SK-N-SH (cell line): ENCODE measurements around the gene PPP1R37.

Experiments used
- CTCF ChIP-seq: fragments of 200-600 bp; sonication (generic); IDR thresholded peaks from 2 replicates; pipeline ENCODE4 v1.6.1; 2017; ENCODE audit warnings: antibody characterized with exemption, mild to moderate bottlenecking, moderate library complexity
- EP300 ChIP-seq, 2 experiments: IDR thresholded peaks; 2 replicates each; pipeline versions ENCODE4 v1.4.0 to v1.6.1; 2012; ENCODE audit warnings: borderline replicate concordance in 1 of 2, low read depth in 1 of 2, low read length in 1 of 2
- MXI1 ChIP-seq: IDR thresholded peaks from 2 replicates; pipeline ENCODE4 v1.6.1; 2012; ENCODE audit warnings: mild to moderate bottlenecking, low read depth, low read length, improper control_type of control experiment
- REST ChIP-seq: IDR thresholded peaks from 2 replicates; pipeline ENCODE4 v1.6.1; 2012; ENCODE audit warnings: mild to moderate bottlenecking, low read depth, low read length, moderate library complexity
- YY1 ChIP-seq: IDR thresholded peaks from 2 replicates; pipeline ENCODE4 v1.4.0; 2012; ENCODE audit warnings: low read depth, mild to moderate bottlenecking

GRCh38 chr19:45068041-45068440 lies 24.9 kb upstream of the PPP1R37 start:
- TF ChIP-seq EP300 (IDR thresholded peaks at IDR 0.05; ENCODE audit: borderline replicate concordance in 1 of 2, low read depth in 1 of 2, low read length in 1 of 2) (no peak), MXI1 (no peak), CTCF (no peak), REST (no peak), YY1 (no peak)
